Kidney epithelial cell (primary cell): ENCODE measurements around the gene MADCAM1. TPM values are rescaled to one million over a fixed set of nuclear protein-coding genes. Genes with fewer than 3 reads are reported as not detected.
A peak's percentile ranks its signal among the peaks of the same experiment; 100 is the strongest.

Experiments
- DNase-seq: peaks from one replicate; pipeline ENCODE4 v3.0.0-alpha.2; 2010; ENCODE audit warnings: low read depth
- H3K27me3 ChIP-seq: 2 replicates; pipeline ENCODE4 v1.6.0; 2011; ENCODE audit warnings: low read length; ENCODE audit not compliant: control insufficient read depth, insufficient read depth
- H3K36me3 ChIP-seq: 2 replicates; pipeline ENCODE4 v1.5.1; 2011; ENCODE audit warnings: low read length; ENCODE audit not compliant: control insufficient read depth, insufficient read depth
- H3K4me3 ChIP-seq: 2 replicates; pipeline ENCODE4 v1.5.1; 2011; ENCODE audit warnings: low read depth, mild to moderate bottlenecking, control low read depth, low read length
- total RNA-seq: library from RNA; depleted of rRNA; stranded (reverse); fragments of >200 nt; gene quantifications from 2 replicates; pipeline ENCODE4 v1.2.3, GENCODE V29; 2015
- TF ChIP-seq, protein P1 (sequence below): IDR thresholded peaks from 2 replicates; pipeline ENCODE4 v1.5.1; 2011; ENCODE audit warnings: mild to moderate bottlenecking, moderate library complexity, low read length, control low read depth, inconsistent platforms; ENCODE audit not compliant: insufficient read depth, poor library complexity, severe bottlenecking

The MADCAM1 gene
- total RNA-seq, 1 donor from 2014 or later, result 0.46 TPM

DNA sequence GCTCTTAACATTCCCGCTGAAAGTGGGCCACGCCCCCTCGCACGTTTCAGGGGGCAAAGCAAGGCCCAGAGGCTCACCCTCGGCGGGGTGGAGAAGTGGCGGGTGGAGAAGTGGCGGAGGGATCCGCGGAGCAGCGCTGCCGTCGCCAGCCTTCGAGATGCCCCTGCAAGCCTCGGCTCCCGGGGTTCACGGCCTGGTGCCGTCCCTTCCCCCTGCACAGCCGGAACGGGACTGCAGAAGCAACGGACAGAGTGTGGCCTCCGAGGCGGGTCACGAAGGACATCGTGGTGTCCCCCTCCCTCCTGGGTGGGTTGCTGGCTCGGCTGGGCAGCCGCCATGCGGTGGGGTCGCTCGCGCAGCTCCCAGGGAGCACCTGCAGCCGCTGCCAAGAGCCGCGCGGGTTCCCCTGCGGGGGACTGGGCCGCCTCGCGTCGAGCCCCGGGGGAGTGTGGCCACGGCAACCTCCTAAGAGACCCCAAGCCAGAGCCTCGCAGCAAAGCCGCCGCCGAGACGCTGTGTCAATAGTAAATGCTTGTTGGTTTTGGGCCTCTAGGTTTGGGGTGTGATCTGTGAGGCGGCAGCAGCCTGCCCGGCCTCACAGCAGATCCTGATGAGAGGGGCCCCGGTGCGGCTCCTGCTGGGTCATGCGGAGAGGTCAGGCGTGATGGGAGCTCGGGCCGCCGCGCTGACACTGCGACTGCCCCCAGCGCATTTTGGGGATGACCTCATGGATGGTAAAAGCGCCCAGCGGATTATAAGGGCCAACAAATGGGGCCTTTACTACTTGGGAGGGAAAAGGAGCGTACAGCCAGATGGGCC lies 16.5 kb downstream of the MADCAM1 start:
- Histone ChIP-seq H3K27me3 (no peaks in the 10 kb centered on the region), H3K36me3 (no peaks in the 10 kb centered on the region)
- TF ChIP-seq, protein P1, sequence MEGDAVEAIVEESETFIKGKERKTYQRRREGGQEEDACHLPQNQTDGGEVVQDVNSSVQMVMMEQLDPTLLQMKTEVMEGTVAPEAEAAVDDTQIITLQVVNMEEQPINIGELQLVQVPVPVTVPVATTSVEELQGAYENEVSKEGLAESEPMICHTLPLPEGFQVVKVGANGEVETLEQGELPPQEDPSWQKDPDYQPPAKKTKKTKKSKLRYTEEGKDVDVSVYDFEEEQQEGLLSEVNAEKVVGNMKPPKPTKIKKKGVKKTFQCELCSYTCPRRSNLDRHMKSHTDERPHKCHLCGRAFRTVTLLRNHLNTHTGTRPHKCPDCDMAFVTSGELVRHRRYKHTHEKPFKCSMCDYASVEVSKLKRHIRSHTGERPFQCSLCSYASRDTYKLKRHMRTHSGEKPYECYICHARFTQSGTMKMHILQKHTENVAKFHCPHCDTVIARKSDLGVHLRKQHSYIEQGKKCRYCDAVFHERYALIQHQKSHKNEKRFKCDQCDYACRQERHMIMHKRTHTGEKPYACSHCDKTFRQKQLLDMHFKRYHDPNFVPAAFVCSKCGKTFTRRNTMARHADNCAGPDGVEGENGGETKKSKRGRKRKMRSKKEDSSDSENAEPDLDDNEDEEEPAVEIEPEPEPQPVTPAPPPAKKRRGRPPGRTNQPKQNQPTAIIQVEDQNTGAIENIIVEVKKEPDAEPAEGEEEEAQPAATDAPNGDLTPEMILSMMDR, result no peak

DNA sequence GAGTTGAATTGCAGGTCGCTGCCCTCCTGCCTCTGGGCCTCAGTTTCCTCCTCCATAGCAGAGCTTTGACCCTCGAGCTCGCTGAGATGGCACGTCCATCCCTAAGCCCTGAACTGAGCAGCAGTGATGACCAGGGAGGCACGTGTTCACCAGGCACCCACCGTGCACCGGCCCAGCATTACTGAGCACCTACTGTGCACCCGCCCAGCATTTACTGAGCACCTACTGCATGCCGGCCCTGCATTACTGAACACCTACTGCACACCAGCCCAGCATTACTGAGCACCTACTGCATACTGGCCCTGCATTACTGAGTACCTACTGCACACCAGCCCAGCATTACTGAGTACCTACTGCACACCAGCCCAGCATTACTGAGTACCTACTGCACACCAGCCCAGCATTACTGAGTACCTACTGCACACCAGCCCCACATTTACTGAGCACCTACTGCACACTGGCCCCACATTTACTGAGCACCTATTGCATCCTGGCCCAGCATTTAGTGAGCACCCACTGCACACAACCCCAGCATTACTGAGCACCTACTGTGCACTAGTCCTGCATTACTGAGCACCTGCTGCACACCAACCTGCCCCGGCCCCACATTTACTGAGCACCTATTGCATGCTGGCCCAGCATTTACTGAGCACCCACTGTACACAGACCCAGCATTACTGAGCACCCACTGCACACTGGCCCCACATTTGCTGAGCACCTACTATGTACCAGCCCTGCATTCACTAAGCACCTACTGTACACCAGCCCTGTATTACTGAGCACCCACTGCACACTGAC lies 17.3 kb downstream of the MADCAM1 start:
- Histone ChIP-seq H3K4me3 (no peak overlapping the region), H3K27me3 (no peaks in the 10 kb centered on the region), H3K36me3 (no peaks in the 10 kb centered on the region)
- TF ChIP-seq, protein P1, result no peak
- no peak for DNase-seq

More for the DNA sequence above, 16.5 kb downstream of the MADCAM1 start:
- no peak for DNase-seq
- no peak overlapping the region for H3K4me3 ChIP-seq

DNA sequence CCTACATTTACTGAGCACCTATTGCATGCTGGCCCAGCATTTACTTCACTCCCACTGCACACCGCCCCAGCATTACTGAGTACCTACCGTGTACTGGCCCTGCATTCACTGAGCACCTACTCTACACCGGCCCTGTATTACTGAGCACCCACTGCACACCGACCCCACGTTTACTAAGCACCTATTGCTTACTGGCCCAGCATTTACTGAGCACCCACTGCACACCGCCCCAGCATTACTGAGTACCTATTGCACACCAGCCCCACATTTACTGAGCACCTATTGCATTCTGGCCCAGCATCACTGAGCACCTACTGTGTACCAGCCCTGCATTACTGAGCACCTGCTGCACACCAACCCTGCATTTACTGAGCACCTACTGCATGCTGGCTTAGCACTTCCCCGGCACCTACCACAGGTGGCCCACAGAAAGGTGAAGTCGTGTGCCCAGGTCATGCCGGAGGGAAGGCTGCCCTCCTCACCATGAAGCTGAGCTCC lies 17.9 kb downstream of the MADCAM1 start:
- no peak for DNase-seq
- TF ChIP-seq, protein P1, result no peak
- Histone ChIP-seq H3K4me3 (no peak overlapping the region), H3K36me3 (no peaks in the 10 kb centered on the region), H3K27me3 (no peaks in the 10 kb centered on the region)

DNA sequence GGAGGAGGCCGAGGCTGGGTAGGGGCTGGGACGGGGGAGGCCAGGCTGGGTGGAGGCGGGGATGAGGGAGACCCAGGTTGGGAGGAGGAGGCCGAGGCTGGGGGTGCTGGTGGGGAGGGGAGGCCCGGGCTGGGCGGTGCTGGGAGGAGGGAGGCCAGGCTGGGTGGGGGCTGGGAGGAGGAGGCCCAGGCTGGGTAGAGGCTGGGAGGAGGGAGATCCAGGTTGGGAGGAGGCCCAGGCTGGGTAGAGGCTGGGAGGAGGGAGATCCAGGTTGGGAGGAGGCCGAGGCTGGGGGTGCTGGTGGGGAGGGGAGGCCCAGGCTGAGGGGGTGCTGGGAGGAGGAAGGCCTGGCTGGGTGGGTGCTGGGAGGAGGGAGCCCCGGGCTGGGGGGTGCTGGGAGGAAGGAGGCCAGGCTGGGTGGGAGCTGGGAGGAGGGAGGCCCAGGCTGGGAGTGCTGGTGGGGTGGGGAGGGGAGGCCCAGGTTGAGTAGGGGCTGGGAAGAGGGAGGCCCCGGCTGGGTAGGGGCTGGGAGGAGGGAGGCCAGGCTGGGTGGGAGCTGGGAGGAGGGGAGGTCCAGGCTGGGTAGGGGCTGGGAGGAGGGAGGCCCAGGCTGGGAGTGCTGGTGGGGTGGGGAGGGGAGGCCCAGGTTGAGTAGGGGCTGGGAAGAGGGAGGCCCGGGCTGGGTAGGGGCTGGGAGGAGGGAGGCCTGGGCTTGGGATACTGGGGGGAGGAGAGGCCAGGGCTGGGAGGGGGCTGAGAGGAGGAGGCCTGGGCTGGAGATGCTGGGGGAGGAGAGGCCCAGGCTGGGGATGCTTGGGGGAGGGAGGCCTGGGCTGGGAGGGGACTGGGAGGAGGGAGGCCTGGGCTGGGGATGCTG lies 21.7 kb downstream of the MADCAM1 start:
- H3K36me3 ChIP-seq, result no peaks in the 10 kb centered on the region
- peaks cover 4% of the 10 kb centered on the region for H3K27me3 ChIP-seq
- H3K4me3 ChIP-seq, result no peak overlapping the region
- no peak for DNase-seq
- TF ChIP-seq, protein P1, result no peak

DNA sequence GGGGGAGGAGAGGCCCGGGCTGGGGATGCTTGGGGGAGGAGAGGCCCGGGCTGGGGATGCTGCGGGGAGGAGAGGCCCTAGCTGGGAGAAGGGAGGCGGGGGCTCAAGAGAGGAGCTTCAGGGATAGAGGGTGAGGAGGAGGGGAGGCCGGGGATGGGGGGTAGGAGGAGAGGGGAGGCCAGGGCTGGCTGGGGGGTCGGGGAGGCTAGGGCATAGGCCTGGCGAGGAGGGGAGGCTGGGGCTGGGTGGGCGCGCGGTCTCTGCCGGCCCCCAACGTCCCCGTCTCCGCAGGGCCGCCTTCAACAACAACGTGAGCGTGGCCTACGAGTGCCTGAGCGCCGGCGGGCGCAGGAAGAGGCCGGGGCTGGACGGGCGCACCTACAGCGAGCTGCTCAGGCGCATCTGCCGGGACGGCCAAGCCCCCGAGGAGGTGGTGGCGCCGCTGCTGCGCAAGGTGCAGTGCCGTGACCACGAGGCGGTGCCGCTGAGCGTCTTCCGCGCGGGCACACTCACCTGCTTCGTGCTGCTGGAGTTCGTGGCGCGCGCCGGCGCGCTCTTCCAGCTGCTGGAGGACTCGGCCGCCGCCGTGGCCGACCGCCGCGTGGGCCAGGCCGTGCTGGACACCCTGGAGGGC lies 22.4 kb downstream of the MADCAM1 start:
- Histone ChIP-seq H3K4me3 (no peak overlapping the region), H3K27me3 (peaks cover 4% of the 10 kb centered on the region), H3K36me3 (no peaks in the 10 kb centered on the region)
- TF ChIP-seq, protein P1, result peak; percentile 6
- DNase-seq, result no peak
